HG03103 (cell line): Measurements from ENCODE around the gene GBP6.
"Not testable (repeated sequence)": the region's sequence is repeated elsewhere in the genome, so short reads cannot be mapped to it uniquely, and the experiment has no call there.

Experiments
- ATAC-seq: cut with Tn5 transposase; IDR thresholded peaks from one replicate; pipeline ENCODE4 v1.9.1; 2021; ENCODE audit warnings: low read depth; ENCODE audit not compliant: unreplicated experiment

Gene GBP6

DNA sequence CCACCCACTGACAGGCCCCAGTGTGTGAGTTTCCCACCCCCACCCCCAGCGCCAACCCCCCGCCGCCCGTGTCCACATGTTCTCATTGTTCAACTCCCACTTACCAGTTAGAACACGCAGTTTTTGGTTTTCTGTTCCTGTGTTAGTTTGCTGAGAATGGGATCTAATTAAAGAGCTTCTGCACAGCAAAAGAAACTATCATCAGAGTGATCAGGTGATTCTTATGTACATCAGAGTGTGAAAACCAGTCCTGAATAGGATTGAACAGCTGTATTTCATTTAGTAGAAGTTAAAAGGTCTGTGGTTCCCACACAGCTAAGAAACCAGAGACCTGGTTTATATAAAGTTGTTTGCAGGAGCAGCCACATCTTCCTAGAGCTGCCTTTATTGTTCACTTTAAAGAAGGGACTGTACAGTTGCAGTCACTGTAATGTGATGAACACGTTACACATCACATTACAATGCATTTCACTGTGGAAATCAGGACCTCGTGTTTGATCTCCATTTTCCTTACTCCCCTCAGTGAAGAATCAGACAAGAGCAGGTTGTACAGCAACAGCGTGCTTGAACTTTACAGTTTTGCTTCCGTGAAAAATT is 1.2 kb downstream of the GBP6 start:
- no peak for ATAC-seq

- no peak for ATAC-seq
Measured at GRCh38 chr1:89367221-89367620, 3.4 kb downstream of the GBP6 start.

- ATAC-seq = no peak
Measured at GRCh38 chr1:89369331-89369730, 5.5 kb downstream of the GBP6 start.

DNA sequence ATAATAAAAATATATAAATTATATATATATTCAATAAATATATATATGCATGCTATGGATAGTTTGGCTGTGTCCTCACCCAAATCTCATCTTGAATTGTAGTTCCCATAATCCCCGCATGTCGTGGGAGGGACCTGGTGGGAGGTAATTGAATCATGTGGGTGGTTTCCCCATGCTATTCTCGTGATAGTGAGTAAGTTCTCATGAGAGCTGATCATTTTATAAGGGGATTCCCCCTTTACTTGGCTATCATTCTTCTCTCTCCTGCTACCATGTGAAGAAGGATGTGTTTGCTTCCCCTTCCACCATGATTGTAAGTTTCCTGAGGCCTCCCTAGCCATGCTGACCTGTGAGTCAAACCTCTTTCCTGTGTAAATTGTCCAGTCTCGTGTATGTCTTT is 10.0 kb downstream of the GBP6 start:
- not testable (repeated sequence) for ATAC-seq

DNA sequence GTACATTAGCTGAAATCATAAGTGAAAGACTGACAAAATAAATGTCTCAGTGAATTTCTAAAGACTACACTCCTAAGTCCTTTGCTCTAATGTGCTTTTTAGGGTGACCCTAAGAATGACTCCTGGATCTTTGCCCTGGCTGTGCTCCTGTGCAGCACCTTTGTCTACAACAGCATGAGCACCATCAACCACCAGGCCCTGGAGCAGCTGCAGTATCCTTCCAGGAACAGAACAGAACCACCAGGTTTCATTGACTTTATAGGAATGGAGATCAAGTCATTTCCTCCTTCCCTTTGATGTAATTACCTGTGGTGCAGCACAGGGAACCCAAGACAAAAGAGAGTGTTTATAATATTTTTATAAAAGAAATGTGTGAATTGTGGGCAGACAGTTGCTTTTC is 14.1 kb downstream of the GBP6 start:
- no peak for ATAC-seq

DNA sequence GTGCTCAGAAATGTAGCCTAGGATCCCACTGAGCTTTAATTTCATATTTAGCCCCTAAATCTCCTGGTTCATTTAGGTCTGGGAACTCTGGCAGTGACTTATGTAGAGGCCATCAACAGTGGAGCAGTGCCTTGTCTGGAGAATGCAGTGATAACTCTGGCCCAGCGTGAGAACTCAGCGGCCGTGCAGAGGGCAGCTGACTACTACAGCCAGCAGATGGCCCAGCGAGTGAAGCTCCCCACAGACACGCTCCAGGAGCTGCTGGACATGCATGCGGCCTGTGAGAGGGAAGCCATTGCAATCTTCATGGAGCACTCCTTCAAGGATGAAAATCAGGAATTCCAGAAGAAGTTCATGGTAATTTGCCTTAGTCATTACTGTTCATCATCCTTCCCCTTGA is 17.8 kb downstream of the GBP6 start:
- ATAC-seq = no peak

DNA sequence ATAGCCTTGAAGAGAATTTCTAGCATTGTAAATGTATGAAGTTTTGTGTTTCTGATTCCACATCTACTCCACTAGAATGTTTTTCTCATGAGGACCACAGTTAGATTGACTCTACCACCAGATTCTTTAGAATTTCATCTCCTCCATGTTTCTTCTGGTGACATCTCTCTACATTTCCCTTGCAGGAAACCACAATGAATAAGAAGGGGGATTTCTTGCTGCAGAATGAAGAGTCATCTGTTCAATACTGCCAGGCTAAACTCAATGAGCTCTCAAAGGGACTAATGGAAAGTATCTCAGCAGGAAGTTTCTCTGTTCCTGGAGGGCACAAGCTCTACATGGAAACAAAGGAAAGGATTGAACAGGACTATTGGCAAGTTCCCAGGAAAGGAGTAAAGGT is 18.6 kb downstream of the GBP6 start:
- ATAC-seq = no peak

- ATAC-seq = no peak
Measured at GRCh38 chr1:89383185-89383584, 19.3 kb downstream of the GBP6 start.

DNA sequence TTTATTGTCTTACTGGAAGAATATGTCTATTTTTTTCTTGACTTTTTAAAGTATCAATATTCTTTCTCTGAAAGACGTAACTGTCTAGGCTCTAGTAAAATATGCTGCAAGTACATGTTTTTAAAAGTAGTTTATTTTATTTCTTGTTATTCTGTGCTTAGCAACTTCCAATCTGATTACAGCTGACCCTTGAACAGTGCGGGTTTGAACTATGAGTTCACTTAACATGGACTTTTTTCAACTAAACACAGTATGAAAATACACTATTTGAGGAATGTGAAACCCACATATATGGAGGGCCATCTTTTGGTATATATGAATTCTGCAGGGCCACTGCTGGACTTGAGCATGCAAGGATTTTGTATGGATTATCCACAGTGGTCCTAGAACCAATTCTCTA is 26.8 kb downstream of the GBP6 start:
- ATAC-seq = no peak

- ATAC-seq = no peak
Measured at GRCh38 chr1:89391686-89392085, 27.8 kb downstream of the GBP6 start.

- no peak for ATAC-seq
Measured at GRCh38 chr1:89394851-89395250, 31.0 kb downstream of the GBP6 start.

GRCh38 chr1:89396902-89397301 is 33.0 kb downstream of the GBP6 start:
- ATAC-seq = no peak

DNA sequence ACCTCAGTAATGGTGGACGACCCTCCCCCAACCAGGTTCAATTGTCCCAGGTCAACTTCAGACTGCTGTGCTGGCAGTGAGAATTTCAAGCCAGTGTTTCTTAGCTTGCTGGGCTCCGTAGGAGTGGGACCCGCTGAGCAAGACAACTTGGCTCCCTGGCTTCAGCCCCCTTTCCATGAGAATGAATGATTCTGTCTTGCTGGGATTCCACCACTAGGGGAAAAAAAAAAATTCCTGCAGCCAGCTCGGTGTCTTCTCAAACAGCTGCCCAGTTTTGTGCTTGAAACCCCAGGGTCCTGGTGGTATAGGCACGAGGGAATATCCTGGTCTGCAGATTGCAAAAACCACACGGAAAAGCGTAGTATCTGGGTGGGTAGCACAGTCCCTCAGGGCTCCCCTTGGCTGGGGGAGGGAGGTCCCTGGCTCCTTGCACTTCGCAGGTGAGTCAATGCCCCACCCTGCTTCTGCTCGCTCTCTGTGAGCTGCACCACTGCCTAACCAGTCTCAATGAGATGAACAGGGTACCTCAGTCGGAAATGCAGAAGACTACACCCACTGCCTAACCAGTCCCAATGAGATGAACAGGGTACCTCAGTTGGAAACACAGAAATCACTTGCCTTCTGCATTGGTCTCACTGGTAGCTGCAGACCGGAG is 41.5 kb downstream of the GBP6 start:
- no peak for ATAC-seq

DNA sequence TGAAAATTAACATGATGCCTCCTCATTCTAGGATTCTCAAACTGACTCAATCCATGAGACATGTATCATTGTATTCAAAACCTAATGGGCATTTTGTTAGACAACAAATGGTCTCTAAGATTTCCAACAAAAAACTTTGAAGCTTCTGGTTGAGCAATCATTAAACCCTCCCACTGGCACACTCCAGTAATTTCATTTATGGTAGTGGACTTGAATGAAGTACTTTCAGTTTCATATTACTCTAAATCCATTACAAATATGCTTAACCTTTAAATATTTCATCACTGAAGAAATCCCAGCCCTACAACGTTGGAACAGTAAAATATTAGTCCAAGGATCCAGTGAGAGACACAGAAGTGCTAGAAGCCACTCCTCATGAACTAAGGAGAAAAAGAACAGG is 43.5 kb downstream of the GBP6 start:
- no peak for ATAC-seq

DNA sequence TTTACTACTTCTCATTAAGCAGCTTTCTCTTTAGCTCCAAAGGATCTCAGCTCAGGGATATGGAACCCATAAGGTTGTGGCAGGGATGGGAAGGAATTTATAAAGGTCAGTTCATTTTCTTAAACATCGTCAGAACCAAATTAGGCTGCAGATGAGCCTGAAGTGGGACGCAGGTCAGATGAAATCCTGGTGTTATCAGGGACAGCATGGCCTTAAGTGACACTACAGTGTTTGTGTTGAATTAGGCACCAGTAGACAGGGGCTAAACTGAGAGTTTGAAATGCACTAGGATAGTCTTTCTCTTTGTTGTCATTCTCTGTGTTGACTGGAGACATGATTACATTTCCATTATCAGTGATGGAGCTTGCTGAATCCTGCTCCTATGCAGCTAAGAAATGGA is 43.9 kb downstream of the GBP6 start:
- ATAC-seq = not testable (repeated sequence)

DNA sequence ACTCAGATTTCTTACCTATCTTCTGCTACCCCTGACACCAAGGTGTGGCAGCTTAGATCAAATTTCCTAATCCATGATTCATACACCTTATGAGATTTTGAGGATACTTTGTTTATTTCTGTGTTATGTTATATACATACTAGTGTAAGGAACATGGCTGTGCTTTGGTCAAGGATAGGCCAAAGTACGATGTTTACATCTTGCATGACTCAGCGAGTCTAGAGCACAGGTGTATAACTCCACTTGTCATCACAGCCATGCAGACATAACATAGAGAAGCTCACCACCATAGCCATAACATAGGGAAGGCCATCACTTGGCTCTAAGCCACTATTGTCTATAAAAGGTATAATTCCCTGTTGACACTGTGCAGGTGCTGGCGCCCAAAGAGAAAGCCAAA is 61.2 kb downstream of the GBP6 start:
- ATAC-seq = no peak

GRCh38 chr1:89429062-89429461 is 65.2 kb downstream of the GBP6 start:
- no peak for ATAC-seq

GRCh38 chr1:89429681-89430080 is 65.8 kb downstream of the GBP6 start:
- not testable (repeated sequence) for ATAC-seq

- ATAC-seq = no peak
Measured at GRCh38 chr1:89433421-89433820, 69.6 kb downstream of the GBP6 start.

DNA sequence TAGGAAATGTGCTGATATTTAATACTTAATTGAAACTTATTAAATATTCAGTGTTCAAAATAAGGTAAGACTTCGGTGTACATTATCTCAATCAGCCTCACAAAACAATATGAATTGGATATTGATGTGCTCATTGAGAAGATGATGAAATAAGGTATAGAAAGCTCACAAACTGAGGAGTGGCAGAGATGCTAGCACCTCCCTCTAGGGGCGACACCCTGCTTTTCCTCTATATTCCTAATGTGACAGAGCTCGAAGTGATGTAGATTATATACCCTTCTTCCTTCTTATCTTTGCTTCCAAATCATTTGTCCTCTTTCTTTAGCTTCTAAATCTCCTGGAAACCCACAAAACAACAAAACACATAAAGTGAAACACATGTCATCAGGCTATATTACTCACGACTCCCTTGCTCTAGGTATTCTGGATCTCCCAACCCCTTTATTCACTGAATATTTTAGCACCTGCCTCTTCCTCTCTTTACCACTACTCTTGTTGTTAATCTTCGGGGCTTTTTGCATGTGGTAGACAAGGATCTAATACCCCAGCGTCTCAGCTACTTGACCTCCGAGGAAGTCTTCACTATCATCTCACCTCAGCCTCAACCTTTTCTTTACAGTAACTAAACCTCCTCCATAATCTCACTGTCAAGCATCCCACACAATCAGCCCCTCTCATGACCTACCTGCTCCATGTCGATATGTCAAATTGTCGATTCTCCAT is 70.4 kb downstream of the GBP6 start:
- ATAC-seq = not testable (repeated sequence)
